HK-2 (cell line): ENCODE data around the gene ARHGAP27.

Source experiments
- DNase-seq: peaks from one replicate; pipeline ENCODE4 v3.0.0-alpha.2; 2018; ENCODE audit not compliant: unreplicated experiment

The ARHGAP27 gene

GRCh38 chr17:45384789-45385262 is 47.8 kb downstream of the ARHGAP27 start:
- no peak for DNase-seq

GRCh38 chr17:45384047-45384788 is 48.5 kb downstream of the ARHGAP27 start:
- peak; percentile 43 for DNase-seq

GRCh38 chr17:45383003-45383402 is 49.7 kb downstream of the ARHGAP27 start:
- no peak for DNase-seq

GRCh38 chr17:45382226-45382625 is 50.4 kb downstream of the ARHGAP27 start:
- no peak for DNase-seq

- no peak for DNase-seq
These were observed 51.7 kb downstream of the ARHGAP27 start for GRCh38 chr17:45380991-45381390.

GRCh38 chr17:45380046-45380765 is 52.5 kb downstream of the ARHGAP27 start:
- no peak for DNase-seq

- DNase-seq, result no peak
These were observed 55.3 kb downstream of the ARHGAP27 start for GRCh38 chr17:45377401-45377800.

GRCh38 chr17:45376171-45377005 is 56.3 kb downstream of the ARHGAP27 start:
- no peak for DNase-seq

- no peak for DNase-seq
These were observed 58.2 kb downstream of the ARHGAP27 start for GRCh38 chr17:45374501-45374900.

GRCh38 chr17:45372325-45372869 is 60.3 kb downstream of the ARHGAP27 start:
- DNase-seq, result peak; percentile 29

GRCh38 chr17:45371414-45372324 is 61.0 kb downstream of the ARHGAP27 start:
- peak; percentile 96 for DNase-seq

GRCh38 chr17:45370949-45371413 is 61.7 kb downstream of the ARHGAP27 start:
- no peak for DNase-seq

- DNase-seq, result no peak
These were observed 63.2 kb downstream of the ARHGAP27 start for GRCh38 chr17:45369421-45369820.

GRCh38 chr17:45368651-45369050 is 64.0 kb downstream of the ARHGAP27 start:
- no peak for DNase-seq

- no peak for DNase-seq
These were observed 65.5 kb downstream of the ARHGAP27 start for GRCh38 chr17:45367216-45367615.

GRCh38 chr17:45366691-45367090 is 66.0 kb downstream of the ARHGAP27 start:
- no peak for DNase-seq

- DNase-seq, result no peak
These were observed 66.6 kb downstream of the ARHGAP27 start for GRCh38 chr17:45366049-45366448.

- no peak for DNase-seq
These were observed 67.9 kb downstream of the ARHGAP27 start for GRCh38 chr17:45364531-45365390.

GRCh38 chr17:45363498-45363897 is 69.2 kb downstream of the ARHGAP27 start:
- DNase-seq, result no peak

- no peak for DNase-seq
These were observed 70.7 kb downstream of the ARHGAP27 start for GRCh38 chr17:45361976-45362375.
